Heart left ventricle (tissue), 16 donors: ENCODE data around the gene KHK. TPM values are rescaled to one million over a fixed set of nuclear protein-coding genes. Genes with fewer than 3 reads are reported as not detected.

Experiments
- ATAC-seq, 4 donors: fragments of 200-7000 bp; cut with Tn5 transposase; one replicate each; pipeline ENCODE4 v1.9.1; 2020 to 2022; ENCODE audit warnings: moderate library complexity in 4 of 4, mild to moderate bottlenecking in 3 of 4, moderate number of reproducible peaks in 1 of 4
- DNase-seq, 5 donors: peaks; one replicate each; pipeline ENCODE4 v3.0.0-alpha.2; 2020
- H3K27ac ChIP-seq, 12 donors: fragments of 200-600 bp; sonication (generic) in 4 of 12; one replicate each; pipeline versions ENCODE4 v1.5.0 to v1.8.0; 2016 to 2022; ENCODE audit warnings: mild to moderate bottlenecking in 2 of 12
- H3K27me3 ChIP-seq, 9 donors: fragments of 200-600 bp; sonication (generic) in 2 of 9; one replicate each; pipeline versions ENCODE4 v1.5.1 to v1.8.0; 2016 to 2022; ENCODE audit warnings: mild to moderate bottlenecking in 3 of 9
- H3K36me3 ChIP-seq, 9 donors: fragments of 200-600 bp; sonication (generic) in 2 of 9; one replicate each; pipeline versions ENCODE4 v1.5.0 to v1.8.0; 2018 to 2022; ENCODE audit warnings: mild to moderate bottlenecking in 2 of 9
- H3K4me1 ChIP-seq, 12 donors: fragments of 200-600 bp; sonication (generic) in 4 of 12; one replicate each; pipeline versions ENCODE4 v1.5.0 to v1.8.0; 2016 to 2022; ENCODE audit warnings: mild to moderate bottlenecking in 3 of 12
- H3K4me3 ChIP-seq, 12 donors: fragments of 200-600 bp; sonication (generic) in 4 of 12; one replicate each; pipeline versions ENCODE4 v1.5.0 to v1.8.0; 2017 to 2022; ENCODE audit warnings: mild to moderate bottlenecking in 9 of 12, moderate library complexity in 4 of 12
- H3K9me3 ChIP-seq, 12 donors: fragments of 200-600 bp; sonication (generic) in 4 of 12; one replicate each; pipeline versions ENCODE4 v1.5.0 to v1.8.0; 2016 to 2022; ENCODE audit warnings: mild to moderate bottlenecking in 1 of 12
- POLR2A ChIP-seq, 2 donors: fragments of 450-650 bp; IDR thresholded peaks; one replicate each; pipeline ENCODE4 v1.6.1; 2017; ENCODE audit warnings: antibody characterized with exemption in 2 of 2, mild to moderate bottlenecking in 2 of 2, moderate library complexity in 2 of 2
- WGBS, 4 donors: extraction: QIAGEN DNeasy Blood & Tissue Kit in 2 of 4; methylation state at CpG; one replicate each; pipeline versions ENCODE4 v1.1.5 to v1.1.7; 2013 to 2018; 5-methylcytosine and 5-hydroxymethylcytosine counted together
- intact Hi-C, 10 donors: fragments of 100-400 bp; cut with DNase I; formaldehyde crosslinking; loops; one replicate each; pipeline versions ENCODE4 v1.11.1 to v1.14.2; 2022
- polyA plus RNA-seq, 2 donors: library from polyadenylated mRNA; stranded (reverse); fragments of 200-250 nt; gene quantifications; one replicate each; pipeline ENCODE4 v1.2.3, GENCODE V29; 2013
- total RNA-seq, 9 donors: library from RNA; depleted of rRNA in 2 of 9; stranded (reverse); fragments of >200 nt in 2 of 9; fragmentation: NEBNext Ultra II Directional in 3 of 9; extraction: Animal tissue kit (Norgen Biotek cat#: 25700) in 3 of 9; gene quantifications; one replicate each; pipeline versions ENCODE4 v1.1.0 to v1.2.4, GENCODE V29; 2016 to 2023
- TF ChIP-seq, protein P1 (sequence below), 12 donors: fragments of 200-600 bp; sonication (generic) in 4 of 12; IDR thresholded peaks; one replicate each; pipeline versions ENCODE4 v1.5.0 to v1.8.0; 2018 to 2022; ENCODE audit warnings: antibody characterized with exemption in 12 of 12, mild to moderate bottlenecking in 5 of 12
- donor health status: ischemic (EF 13 %, LVEDD 7.1; RV severe dilation, severe dysfunction).
- donor health status: healthy with polysubstance abuse.
- donor health status: DM: no; HTN: yes; CAD: no.
- donor health status: DM: no; HTN: no; CAD: no.
- donor health status: ischemic (EF 25% LVEDD 6.9; RV normal size, moderate dysfunction).
- donor health status: ischemic (EF 25% LVEDD 5.7; RV mildly dilated, moderate dysfunction).
- donor health status: healthy.
- donor health status: DM: yes; HTN: yes; CAD: no.
- donor health status: ischemic (EF 35%, LVEDD 5.7; RV mildly dilated, moderate dysfunction).
- donor health status: nonischemic (EF 11% LVEDD 7.7; RV severe dilation, severe dysfunction).
- donor health status: DM: yes; HTN: yes; CAD: no.
- donor health status: PGD.
- donor health status: ischemic (EF 29% LVEDD 5.4; RV normal size, mild dysfunction).
- donor health status: nonischemic (EF 23%, LVEDD 6.1; RV moderate dilation, normal function).

KHK gene
- total and polyA plus RNA-seq, 11 donors, result 0.89 to 3.9 (median 1.8) TPM

DNA sequence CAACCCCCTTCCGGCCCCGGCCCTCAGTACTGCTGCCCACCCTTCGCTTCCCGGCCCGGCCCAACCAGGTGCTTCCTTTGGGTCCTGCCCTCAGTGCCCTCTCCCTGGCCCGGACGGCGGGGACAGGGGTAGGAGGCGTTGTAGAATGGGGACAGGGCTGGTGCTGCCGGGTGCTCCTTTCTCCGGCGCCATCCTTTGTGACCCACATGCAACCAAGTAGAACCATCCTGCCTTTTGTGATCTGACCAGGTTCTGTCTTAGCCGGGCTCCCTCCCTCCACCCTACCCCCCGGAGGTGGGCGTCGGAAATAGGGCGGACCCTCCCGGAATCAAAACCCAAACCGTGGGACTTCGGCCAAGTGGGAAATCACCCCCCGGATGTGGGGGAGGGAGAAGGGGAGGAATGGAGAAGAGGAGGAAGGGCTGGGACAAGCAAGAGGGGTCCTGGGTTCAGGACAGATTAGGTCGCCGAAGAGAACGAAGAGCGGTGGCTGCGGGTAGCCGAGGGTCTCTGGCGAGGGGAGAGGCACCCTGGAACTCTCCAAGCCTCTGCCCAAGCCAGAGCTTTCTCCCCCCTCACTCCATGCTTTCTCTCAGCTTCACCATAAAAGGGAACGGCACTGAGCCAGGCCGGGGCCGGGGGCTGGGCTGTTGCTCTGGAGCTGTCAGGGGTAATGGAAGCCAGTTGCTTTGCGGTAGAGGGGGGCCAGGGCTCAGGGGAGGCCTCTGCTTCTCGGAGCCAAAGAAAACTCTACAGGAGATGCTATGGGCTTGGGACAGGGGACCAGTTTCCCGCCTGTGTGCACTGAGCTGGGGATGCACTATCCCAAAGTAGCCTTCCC, 14.4 kb upstream of the KHK start:
- ATAC-seq (peak; percentile 28 to 72 (median 40)), DNase-seq (peak; percentile 78 to 88 (median 88))
- Histone ChIP-seq H3K4me3 (peak overlapping the region; percentile 55 to 99 (median 89)), H3K27me3 (no peaks in the 10 kb centered on the region), H3K27ac (peak overlapping the region; percentile 62 to 99 (median 96)), H3K9me3 (no peaks in the 10 kb centered on the region), H3K4me1 (peaks cover 3 to 77% (median 50%) of the 10 kb centered on the region in 12 donors), H3K36me3 (peaks cover 0 to 32% (median 24%) of the 10 kb centered on the region in 9 donors)
- TF ChIP-seq, protein P1, sequence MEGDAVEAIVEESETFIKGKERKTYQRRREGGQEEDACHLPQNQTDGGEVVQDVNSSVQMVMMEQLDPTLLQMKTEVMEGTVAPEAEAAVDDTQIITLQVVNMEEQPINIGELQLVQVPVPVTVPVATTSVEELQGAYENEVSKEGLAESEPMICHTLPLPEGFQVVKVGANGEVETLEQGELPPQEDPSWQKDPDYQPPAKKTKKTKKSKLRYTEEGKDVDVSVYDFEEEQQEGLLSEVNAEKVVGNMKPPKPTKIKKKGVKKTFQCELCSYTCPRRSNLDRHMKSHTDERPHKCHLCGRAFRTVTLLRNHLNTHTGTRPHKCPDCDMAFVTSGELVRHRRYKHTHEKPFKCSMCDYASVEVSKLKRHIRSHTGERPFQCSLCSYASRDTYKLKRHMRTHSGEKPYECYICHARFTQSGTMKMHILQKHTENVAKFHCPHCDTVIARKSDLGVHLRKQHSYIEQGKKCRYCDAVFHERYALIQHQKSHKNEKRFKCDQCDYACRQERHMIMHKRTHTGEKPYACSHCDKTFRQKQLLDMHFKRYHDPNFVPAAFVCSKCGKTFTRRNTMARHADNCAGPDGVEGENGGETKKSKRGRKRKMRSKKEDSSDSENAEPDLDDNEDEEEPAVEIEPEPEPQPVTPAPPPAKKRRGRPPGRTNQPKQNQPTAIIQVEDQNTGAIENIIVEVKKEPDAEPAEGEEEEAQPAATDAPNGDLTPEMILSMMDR (IDR thresholded peaks at IDR 0.05), result no peak
- TF ChIP-seq POLR2A (IDR thresholded peaks at IDR 0.05), result no peak
- WGBS, 4 donors, result 3 to 4% (median 3%) methylated on average over 29 to 34 of the region's 34 CpGs
- intact Hi-C loops, result loop anchor here in 4 of 10 donors (1.0 to 5.0 kb wide), 4 partner anchors 21 to 40 kb away; partner anchors contain the start of genes AGBL5 (in 3 of the 4) and TMEM214 (in 1 of the 4)

DNA sequence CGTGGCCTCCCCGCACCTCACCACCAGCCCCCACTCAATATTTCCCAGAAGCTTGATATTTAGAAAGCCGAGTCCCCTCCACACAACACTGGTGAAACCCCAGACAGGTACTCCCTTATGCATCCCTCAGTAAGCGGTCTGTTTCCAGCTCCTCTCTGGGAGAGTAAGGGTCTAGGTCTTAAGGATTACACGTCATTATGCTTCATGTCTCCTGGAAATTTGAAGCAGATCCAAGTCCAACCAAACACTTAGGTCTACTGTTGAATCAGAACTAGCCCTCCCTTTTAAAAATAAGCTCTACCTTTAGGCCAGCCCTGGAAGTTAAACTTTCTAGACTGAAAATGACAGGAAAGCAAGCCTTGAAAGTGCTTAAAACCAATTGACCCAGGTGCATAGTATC, 13.7 kb upstream of the KHK start:
- peaks cover 3 to 84% (median 52%) of the 10 kb centered on the region in 12 donors for H3K4me1 ChIP-seq
- H3K27me3 ChIP-seq, result no peaks in the 10 kb centered on the region
- ATAC-seq, result no peak
- intact Hi-C loops, result loop anchor here in 2 of 10 donors (2.0 to 5.0 kb wide), 3 partner anchors 22 to 41 kb away; partner anchors contain the start of genes AGBL5 (in 1 of the 2) and TMEM214 (in 1 of the 2)
- H3K4me3 ChIP-seq, result peak overlapping the region in 2 of 12 donors; percentile 70 to 91
- DNase-seq, result no peak
- WGBS, 4 donors, result 59 to 67% (median 64%) methylated on average over 5 of the region's 5 CpGs
- H3K36me3 ChIP-seq, result peaks cover 0 to 25% (median 17%) of the 10 kb centered on the region in 9 donors
- H3K27ac ChIP-seq, result peak overlapping the region; percentile 62 to 99 (median 96)
- no peak for TF ChIP-seq POLR2A (IDR thresholded peaks at IDR 0.05)
- TF ChIP-seq, protein P1 (IDR thresholded peaks at IDR 0.05), result no peak
- H3K9me3 ChIP-seq, result no peaks in the 10 kb centered on the region

DNA sequence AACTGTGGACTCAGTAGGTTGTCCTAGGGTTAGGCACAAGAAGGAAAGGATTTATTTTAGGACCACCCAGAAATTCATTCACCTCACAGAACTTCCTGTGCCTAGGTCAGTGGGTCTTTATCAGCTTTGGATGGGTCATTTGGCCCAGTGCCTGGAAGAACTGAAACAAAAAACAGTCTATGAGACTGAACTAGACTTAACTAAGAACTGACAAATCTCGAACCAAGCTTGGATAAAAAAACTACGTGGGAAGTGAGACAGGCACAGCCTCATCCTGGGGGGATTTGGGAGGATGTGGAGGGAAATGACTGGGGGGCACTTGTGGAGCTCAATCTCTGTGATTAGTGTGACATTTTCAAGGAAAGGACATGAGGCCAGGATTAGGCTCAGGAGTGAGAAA, 12.8 kb upstream of the KHK start:
- no peak for ATAC-seq
- Histone ChIP-seq H3K4me1 (peaks cover 3 to 82% (median 47%) of the 10 kb centered on the region in 12 donors), H3K27me3 (no peaks in the 10 kb centered on the region), H3K9me3 (no peaks in the 10 kb centered on the region), H3K27ac (peak overlapping the region in 11 of 12 donors; percentile 30 to 99 (median 95)), H3K4me3 (no peak overlapping the region), H3K36me3 (peaks cover 0 to 16% (median 9%) of the 10 kb centered on the region in 9 donors)
- TF ChIP-seq, protein P1 (IDR thresholded peaks at IDR 0.05), result no peak
- TF ChIP-seq POLR2A (IDR thresholded peaks at IDR 0.05), result no peak
- no peak for DNase-seq
- intact Hi-C loops, result loop anchor here in 2 of 10 donors (2.0 to 5.0 kb wide), 3 partner anchors 23 to 41 kb away; partner anchors contain the start of genes AGBL5 (in 1 of the 2) and TMEM214 (in 1 of the 2)
- WGBS, 4 donors, result 26 to 50% (median 35%) methylated on average over 2 of the region's 2 CpGs
